ENCODE data around the gene MRM2.

Gene MRM2

DNA sequence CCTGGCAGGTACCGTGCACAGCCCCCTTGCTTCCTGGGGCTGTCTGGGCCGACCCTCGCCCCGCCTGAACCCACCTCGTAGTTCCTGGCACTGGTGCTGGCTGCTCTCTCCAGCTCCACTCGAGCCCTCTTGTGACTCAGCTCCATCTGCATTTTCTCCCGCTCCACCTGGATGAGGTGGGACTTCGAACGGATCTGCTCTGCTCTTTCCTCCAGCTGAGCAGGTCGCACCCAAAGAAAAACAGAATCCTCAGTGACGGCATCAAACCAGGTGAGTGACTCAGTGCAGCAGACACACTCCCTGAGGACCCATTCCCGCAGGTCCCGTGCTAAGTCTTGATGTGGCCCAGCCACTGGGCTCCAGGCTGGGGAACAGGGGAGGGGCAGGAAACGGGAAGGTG lies 16.7 kb downstream of the MRM2 start:
- in situ Hi-C loops (cut with HindIII; ENCODE audit: low sequenced_read_pairs) = no loop called here

DNA sequence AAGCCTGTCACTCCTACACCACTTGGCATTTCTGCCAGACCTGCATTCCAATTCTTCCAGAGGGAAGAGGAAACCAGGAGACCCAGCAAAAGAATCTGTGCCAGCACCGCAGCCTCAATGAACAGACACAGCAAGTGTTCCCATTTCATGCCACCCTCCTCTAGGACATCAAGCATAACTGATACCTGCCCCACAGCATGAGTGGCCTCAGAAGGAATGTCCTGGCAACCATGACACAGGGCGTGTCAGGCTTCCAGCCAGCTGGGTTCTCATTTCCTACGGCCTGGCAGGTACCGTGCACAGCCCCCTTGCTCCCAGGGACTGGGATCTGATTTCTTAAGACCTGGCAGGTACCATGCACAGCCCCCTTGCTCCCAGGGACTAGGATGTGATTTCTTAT lies 17.1 kb downstream of the MRM2 start:
- in situ Hi-C loops (cut with HindIII; ENCODE audit: low sequenced_read_pairs) = no loop called here

DNA sequence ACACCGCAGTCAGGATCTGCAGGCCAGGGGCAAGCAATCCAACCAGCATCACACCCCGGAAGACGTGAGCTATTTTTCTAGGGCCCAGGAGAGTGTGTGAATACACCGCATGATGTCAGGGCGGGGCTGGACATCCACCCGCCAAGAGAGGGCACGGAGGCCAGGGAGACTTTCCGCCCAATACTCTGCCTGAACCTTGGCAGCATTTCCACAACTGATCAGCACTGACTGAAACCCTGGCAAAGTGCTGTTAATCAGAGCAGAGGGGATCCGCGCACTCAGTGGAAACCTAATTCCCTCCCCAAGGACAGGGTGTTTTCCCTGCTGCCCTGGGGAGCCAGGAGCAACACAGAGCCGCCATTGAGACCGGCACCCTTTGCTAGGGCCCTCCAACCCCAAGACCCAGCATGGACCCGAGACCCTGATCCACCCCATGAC lies 17.5 kb downstream of the MRM2 start:
- in situ Hi-C loops (cut with HindIII; ENCODE audit: low sequenced_read_pairs) = no loop called here

DNA sequence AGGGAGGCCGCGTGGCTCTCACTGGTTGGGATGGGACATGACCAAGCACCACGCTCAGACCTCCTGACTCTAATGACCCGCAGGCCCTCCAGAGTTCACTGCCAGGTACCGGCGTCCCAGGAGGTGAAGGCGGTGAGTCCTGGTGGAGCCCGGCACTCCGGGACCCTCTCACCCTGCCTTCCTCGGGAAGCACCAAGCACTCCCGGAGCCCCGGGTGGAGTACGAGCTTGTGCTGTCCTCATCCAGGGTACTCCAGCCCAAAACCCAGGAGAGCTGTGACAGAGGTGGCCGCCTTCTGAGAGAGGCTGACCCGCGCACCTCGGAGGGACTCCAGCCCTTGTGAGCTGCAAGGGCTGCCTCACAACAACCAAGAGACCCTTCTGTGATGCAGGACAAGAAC lies 18.7 kb downstream of the MRM2 start:
- in situ Hi-C loops (cut with HindIII; ENCODE audit: low sequenced_read_pairs) = no loop called here

DNA sequence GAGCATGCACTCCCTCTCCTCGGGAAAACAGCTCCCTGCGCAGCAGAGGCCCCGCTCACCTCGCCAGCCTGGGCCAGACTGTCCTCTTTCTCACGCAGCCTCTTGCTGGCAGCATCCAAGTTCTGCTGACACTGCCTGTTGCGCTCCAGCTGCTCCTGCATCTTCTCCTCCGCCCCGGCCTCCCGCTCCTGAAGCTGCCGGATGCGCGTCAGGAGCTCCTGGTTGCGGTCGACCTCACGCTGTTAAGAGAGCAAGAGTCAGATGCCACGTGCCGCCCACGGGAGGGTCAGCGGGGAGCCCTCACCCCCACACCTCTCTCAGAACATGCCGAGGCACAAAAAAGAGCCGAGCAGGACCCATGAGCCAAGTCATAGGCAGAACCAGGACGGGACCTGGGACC lies 19.5 kb downstream of the MRM2 start:
- in situ Hi-C loops (cut with HindIII; ENCODE audit: low sequenced_read_pairs) = no loop called here

DNA sequence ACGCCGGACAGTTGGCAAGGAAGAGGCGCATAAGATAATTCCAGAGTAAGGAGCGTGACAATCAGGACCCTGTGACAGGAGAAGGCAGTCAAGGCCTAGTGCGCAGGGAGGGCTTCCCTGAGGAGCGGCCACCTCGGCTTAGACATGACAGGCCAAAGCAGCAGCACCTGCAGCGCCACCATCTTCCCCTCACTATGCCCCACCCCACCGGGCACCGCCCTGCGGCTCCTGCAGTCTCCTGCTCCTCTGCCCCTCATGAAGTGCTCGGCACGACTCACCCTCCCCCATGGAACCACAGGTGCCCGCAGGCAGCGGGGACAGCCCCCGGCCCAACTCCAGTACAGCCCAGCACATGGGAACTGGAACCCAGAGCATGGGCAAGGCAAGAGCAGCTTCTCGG lies 21.1 kb downstream of the MRM2 start:
- in situ Hi-C loops (cut with HindIII; ENCODE audit: low sequenced_read_pairs) = no loop called here

DNA sequence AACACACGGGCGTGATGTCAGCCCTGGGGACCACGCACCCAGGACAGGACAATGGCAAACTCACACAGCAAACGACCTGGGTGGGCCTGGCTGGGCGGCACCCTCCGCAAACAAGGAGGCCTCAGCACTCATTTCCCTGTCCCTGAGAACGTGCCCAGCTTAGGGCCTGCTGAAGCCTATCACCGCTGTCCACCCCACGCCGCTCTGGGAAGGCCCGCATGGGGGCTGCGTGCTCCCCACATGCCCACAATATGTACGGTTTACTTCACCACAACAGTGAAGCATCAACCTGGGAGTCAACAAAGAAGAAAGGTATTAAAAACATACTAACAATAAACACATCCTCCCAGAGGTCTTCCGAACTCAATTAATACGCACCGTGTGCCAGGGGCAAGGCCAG lies 21.5 kb downstream of the MRM2 start:
- in situ Hi-C loops (cut with HindIII; ENCODE audit: low sequenced_read_pairs) = no loop called here

DNA sequence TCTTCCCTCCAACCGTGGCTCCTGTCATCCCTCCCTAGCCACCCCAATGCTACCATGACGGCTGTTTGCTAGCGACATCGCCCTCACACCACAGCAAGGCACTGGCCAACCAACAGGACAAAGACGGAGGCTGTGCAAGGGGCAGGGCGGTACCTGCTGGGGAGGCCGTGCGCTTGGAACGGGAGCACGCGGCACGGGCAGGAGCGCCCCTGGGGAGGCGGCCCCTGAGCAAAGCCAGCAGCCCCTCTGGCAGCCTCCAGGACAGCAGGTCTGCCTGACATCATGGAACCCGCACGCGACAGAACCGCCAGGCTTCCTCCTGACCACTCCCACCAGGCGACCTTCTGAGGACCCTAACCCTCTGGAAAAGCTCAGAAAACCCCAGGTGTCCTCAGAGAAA lies 22.0 kb downstream of the MRM2 start:
- in situ Hi-C loops (cut with HindIII; ENCODE audit: low sequenced_read_pairs) = no loop called here

DNA sequence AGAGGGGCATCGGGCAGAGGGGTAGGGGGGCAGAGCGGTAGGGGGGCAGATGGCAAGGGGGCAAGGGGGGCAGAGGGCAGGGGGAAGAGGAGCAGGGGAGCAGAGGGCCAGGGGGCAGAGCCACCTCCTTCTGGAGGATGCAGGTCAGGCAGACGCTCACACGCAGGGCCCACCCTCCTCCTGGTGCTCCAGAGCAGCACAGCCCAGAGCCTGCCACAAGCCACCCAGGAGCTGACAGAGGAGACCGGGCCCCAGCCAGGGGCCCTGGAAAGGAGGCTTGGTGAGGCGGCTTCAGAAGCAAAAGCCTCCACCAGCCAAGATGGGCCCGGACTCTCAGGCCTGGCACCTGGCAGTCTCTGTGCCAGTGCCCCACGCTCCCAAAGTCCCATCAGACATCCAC lies 22.4 kb downstream of the MRM2 start:
- in situ Hi-C loops (cut with HindIII; ENCODE audit: low sequenced_read_pairs) = no loop called here

DNA sequence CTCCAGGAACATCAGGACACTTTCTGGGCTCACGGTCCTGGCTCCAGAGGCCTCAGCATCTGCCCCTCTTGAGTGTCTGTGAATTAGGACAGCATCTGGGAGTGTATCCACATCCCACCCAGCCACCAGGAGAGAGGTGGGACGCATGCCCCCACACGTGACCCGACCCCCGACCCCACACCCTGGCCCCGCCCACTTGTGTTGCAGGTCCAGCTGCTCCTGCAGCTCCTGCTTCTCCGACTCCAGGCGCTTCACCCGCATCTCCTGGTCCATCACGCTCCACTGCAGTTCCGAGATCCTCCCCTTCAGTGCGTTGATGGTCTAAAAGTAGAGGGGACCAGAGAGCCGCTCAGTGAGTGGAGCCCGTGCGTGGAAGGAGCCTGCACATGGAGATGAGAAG lies 22.9 kb downstream of the MRM2 start:
- in situ Hi-C loops (cut with HindIII; ENCODE audit: low sequenced_read_pairs) = no loop called here

DNA sequence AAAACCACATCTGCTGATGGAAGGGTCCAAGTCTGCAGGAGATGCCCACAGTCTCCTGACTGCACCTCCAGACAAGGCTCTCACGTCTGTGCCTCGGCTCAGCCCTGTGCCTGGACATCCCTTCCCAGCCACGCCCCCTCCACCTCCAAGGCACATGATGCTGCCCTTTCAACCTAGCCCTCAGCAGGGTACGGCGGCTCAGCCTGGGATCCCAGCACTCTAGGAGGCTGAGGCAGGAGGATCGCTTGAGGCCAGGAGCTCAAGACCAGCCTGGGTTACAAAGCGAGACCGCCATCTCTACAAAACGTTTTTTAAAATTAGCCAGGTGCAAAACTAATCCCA lies 23.6 kb downstream of the MRM2 start:
- in situ Hi-C loops (cut with HindIII; ENCODE audit: low sequenced_read_pairs) = no loop called here

DNA sequence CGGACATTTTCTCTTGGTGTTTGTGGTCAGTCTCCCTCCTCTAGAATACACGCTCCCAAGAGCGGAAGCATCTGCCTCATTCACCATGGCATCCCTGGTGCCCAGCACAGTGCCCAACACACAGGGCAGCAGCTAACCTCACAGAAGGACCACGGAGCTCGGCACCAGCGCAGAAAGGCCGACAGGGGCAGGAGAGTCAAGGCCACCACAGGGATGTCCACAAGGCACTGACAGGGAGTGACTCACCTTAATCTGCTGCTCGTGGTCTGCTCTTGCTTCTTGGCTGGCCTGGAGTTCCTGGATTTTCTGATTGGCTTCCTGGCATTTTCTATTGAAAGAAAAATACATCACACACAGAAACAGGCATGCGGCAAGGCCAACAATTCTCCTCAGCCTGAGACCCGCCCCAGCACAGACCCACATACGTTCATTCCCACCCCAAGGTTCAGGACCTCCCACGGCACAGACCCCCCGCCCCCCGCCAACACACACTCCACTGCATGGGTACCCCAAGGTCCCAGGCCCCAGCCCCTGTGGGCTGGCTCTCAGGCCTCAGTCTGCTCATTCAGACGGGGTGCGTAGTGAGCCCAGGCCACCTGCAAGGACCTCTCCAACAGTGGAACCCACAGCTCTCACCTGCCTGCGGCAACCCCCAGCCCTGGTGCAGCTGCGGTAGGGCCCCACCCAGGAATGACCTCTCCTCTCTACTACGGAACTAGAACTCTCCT lies 24.1 kb downstream of the MRM2 start:
- in situ Hi-C loops (cut with HindIII; ENCODE audit: low sequenced_read_pairs) = no loop called here

DNA sequence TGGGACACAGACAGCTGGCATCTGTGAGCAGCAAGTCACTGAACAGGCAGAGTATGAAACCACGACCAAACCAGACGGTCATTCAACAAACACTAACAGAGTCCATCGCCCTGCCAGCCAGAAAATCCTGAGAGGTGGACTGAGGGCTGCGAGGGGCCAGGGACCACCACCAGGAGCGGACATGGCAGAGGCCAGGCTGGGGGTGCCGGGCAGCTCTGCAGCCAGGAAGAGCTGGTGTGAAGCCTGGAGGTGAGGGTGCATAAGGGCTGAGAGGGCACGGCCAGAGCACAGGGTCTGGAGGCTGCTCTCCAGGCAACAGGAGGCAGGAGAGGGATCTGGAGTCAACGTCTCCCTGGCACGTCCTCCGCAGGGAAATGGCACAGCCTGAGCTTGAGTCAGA lies 24.8 kb downstream of the MRM2 start:
- in situ Hi-C loops (cut with HindIII; ENCODE audit: low sequenced_read_pairs) = no loop called here

DNA sequence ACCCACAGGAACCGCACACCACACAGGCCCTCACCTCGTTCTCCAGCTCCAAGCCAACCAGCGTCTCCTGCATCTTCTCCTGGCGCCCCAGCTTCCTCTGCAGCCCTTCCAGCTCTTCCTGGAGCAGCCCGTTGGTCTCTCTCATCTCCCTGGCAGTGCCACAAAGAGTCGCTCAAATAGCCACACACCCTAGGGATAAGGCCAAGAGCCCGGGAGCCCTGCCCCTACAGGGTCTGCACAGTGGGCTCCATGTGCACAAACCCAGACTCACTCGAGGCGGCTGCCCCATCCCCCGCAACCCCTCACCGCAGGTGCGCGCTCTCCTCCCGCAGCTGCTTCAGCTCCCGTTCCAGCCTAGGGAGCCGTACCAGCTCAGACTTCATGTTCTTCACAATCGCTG lies 26.2 kb downstream of the MRM2 start:
- in situ Hi-C loops (cut with HindIII; ENCODE audit: low sequenced_read_pairs) = no loop called here

DNA sequence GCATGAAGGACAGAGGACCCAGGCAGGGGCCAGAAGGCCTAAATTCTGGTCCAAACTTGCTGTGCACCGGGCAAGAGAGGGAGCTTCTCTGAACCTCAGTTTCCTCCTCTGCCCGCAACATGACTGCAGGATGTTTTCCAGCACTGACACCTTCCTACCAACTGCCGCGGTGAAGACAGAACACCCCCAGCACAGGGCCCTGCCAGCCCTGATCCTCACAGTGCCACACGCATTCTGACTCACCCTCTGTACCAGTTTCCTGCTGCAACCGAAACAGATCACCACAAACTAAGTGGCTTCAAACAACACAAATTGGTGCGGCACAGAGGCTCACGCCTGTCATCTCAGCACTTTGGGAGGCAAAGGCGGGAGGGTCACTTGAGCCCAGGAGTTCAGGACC lies 27.4 kb downstream of the MRM2 start:
- in situ Hi-C loops (cut with HindIII; ENCODE audit: low sequenced_read_pairs) = no loop called here

DNA sequence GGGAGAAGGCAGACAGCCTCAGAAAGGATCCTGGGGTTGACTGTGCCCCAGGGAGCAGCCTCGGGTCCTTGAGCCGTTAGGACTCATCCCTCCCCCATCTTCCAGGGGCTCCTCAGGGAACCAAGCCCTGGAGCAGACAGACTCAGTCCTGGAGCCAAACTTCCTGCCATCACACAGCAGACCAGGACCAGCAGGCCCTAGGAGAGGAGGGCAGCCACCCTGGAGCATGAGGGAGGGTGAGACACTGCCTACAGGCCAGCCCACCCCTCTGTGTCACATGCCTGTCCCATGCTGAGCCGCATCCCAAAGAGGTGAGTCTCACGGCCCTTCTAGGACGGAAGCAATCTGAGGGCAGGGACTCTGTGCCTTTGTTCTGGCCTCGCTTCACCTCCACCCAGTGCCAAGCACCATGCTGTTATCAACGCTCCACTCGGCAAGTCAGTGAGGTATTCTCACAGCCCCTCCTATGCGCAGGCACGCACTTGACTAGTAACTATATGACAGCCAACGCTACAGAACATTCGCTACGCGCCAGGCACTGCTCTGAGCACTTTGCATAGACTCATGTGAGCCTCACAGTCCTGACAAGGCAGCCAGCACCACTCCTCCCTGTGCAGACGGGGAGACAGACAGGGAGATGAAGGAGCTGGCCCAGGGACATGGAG lies 28.3 kb downstream of the MRM2 start:
- in situ Hi-C loops (cut with HindIII; ENCODE audit: low sequenced_read_pairs) = no loop called here

DNA sequence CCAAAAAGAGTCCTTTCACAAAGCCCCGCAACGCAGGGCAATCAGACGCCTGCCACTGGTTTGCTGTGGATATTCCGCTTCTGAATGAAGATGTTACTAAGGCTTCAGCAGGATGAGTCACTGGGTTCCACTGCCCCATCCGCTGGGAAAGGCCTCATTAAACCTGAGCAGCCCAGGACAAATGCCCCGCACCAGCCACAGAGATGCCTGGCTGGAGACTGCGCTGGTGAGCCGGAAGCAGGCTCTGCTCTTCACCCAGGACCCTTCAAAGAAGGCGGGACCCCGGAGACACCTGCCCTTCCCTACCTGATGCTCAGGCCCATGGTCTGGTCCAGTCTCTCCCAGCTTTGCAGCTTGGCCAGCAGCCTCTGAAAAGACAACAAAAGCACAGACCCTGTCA lies 29.1 kb downstream of the MRM2 start:
- in situ Hi-C loops (cut with HindIII; ENCODE audit: low sequenced_read_pairs) = no loop called here

DNA sequence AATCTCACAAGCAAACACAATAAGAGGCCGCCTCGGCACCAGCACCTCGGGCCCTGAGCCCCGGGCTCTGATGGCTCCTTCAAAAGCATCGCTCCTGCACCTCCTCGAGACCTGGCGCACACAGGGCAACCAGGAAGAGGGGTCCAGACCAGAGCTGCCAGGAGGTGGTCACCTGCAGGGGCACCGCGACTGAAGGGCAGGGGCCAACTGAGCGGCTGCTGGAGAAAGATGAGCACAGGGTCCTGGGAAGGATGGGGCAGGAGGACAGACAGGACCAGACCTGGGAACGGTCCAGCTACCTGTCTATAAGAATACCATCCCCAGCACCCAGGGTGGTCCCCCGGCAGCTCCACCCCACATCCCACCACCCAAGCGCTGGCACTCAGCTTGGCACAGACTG lies 30.1 kb downstream of the MRM2 start:
- in situ Hi-C loops (cut with HindIII; ENCODE audit: low sequenced_read_pairs) = no loop called here

DNA sequence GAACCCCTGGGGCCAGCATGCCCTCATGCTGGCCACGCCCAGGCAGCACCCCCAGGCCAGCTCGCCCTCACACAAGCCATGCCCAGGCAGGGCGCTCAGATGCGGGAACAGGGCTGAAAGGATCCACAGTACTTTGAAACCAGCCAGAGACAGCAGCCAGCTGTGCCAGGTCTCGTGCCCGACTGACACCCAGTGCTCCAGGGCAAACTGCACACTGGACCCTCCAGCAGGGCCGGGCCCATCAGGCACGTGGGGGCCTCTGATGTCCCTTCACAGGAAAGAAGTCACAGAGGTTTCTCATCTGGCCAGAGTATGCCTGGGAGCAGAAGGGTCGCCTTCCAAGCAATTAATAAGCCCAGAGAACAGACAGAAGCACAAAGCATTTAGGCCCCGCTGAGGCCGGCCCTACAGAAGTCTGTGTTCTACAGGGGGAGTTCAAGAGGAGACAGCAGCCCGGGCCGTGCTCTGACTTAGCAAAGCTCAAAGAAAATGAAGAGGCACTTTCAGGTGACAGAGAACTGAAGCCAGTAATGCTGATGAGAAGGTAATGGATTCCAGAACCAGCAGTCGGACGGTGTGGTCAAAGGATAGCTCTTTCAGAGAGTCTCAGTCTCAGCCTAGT lies 30.6 kb downstream of the MRM2 start:
- in situ Hi-C loops (cut with HindIII; ENCODE audit: low sequenced_read_pairs) = no loop called here

DNA sequence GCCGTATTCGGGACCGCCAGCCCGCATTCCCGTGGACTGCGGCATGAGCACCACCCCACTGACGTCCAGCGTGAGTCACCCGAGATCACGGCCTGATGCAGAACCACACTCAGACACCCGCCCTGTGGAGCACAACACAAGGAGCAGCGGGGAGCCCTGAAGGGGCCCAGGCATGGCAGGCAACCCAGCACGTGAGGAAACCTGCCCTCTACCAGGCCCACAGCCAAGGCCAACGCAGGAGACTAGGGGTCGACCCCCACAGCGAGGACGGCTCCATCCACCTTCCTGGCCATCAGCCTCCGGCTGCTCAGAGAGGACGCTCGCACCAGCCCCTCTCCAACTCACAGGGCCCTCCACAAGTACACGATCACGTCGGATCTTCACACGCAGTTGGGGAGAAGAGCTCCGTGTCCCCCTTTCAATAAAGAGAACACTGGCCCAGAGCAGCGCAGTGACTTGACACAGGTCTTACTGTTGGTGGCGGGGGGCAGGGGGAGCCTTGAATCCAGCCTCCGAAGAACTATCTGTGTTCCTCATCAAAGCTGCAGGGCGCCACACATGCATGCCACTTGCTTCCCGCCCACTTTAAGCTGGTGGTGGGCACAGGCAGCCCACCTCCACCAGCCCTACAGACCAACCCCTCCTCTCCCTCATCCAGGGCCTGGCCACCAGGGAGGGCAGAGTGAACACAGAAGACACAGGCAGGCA lies 31.3 kb downstream of the MRM2 start:
- in situ Hi-C loops (cut with HindIII; ENCODE audit: low sequenced_read_pairs) = no loop called here

DNA sequence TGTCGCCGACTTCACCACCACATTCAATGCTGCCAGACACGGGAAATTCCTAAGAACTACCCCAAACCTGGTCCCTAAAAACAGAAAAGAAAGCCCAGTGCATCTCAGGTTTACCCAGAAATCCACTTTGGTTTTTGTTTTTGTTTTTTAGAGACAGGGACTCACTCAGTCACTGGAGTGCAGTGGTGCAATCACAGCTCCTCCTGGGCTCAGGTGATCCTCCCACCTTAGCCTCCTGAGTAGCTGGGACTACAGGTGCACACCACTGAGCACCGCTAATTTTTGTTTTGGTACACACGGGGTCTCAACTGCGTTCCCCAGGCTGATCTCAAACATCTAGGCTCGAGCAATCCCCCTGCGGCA lies 32.1 kb downstream of the MRM2 start:
- in situ Hi-C loops (cut with HindIII; ENCODE audit: low sequenced_read_pairs) = no loop called here

Measured in DLD1 (cell line).